MM.1S (cell line): ENCODE measurements around the gene GRB10.

Experiments
- DNase-seq: peaks from one replicate; pipeline ENCODE4 v3.0.0-alpha.2; 2015
- H2AFZ ChIP-seq: fragments of 300-600 bp; sonication (generic); 2 replicates; pipeline ENCODE4 v1.6.0; 2016; ENCODE audit warnings: antibody characterized with exemption, low read length
- H3F3A ChIP-seq: fragments of 300-600 bp; sonication (generic); 2 replicates; pipeline ENCODE4 v1.6.1; 2016; ENCODE audit warnings: mild to moderate bottlenecking, antibody characterized with exemption, low read length, moderate library complexity, mixed read lengths; ENCODE audit not compliant: insufficient read depth
- H3K27ac ChIP-seq: fragments of 300-600 bp; sonication (generic); 2 replicates; pipeline ENCODE4 v1.5.1; 2016; ENCODE audit warnings: mild to moderate bottlenecking, low read length
- H3K27me3 ChIP-seq: fragments of 300-600 bp; sonication (generic); replicated peaks from 2 replicates; pipeline ENCODE4 v1.6.0; 2016; ENCODE audit warnings: low read length; ENCODE audit not compliant: insufficient read depth
- H3K36me3 ChIP-seq: fragments of 300-600 bp; sonication (generic); replicated peaks from 2 replicates; pipeline ENCODE4 v1.6.1; 2016; ENCODE audit warnings: mild to moderate bottlenecking, low read length, mixed read lengths; ENCODE audit not compliant: insufficient read depth
- H3K4me1 ChIP-seq: fragments of 300-600 bp; sonication (generic); 2 replicates; pipeline ENCODE4 v1.6.1; 2016; ENCODE audit warnings: low read length, mixed read lengths
- H3K4me2 ChIP-seq: fragments of 300-600 bp; sonication (generic); 2 replicates; pipeline ENCODE4 v1.6.0; 2016; ENCODE audit warnings: low read depth, low read length
- H3K4me3 ChIP-seq: fragments of 300-600 bp; sonication (generic); 2 replicates; pipeline ENCODE4 v1.5.1; 2016; ENCODE audit warnings: low read length, mixed read lengths
- H3K79me2 ChIP-seq: fragments of 300-600 bp; sonication (generic); 2 replicates; pipeline ENCODE4 v1.6.1; 2016; ENCODE audit warnings: mixed run types, low read length, mixed read lengths
- H3K9ac ChIP-seq: fragments of 300-600 bp; sonication (generic); 2 replicates; pipeline ENCODE4 v1.6.1; 2016; ENCODE audit warnings: low read length, mixed read lengths
- H3K9me2 ChIP-seq: fragments of 300-600 bp; sonication (generic); replicated peaks from 2 replicates; pipeline ENCODE4 v1.6.1; 2016; ENCODE audit warnings: mild to moderate bottlenecking, low read length, mixed read lengths; ENCODE audit not compliant: insufficient read depth
- H3K9me3 ChIP-seq: fragments of 300-600 bp; sonication (generic); replicated peaks from 2 replicates; pipeline ENCODE4 v1.6.1; 2016; ENCODE audit warnings: mild to moderate bottlenecking, low read length, mixed read lengths; ENCODE audit not compliant: insufficient read depth
- H4K20me1 ChIP-seq: fragments of 300-600 bp; sonication (generic); 2 replicates; pipeline ENCODE4 v1.6.1; 2016; ENCODE audit warnings: mild to moderate bottlenecking, low read length, moderate library complexity, mixed read lengths; ENCODE audit not compliant: insufficient read depth
- EZH2 ChIP-seq: fragments of 300-600 bp; sonication (generic); optimal IDR thresholded peaks from 2 replicates; pipeline ENCODE3; 2017; ENCODE audit warnings: low read depth, mild to moderate bottlenecking, antibody characterized with exemption, low read length, mixed read lengths
- EZH2phosphoT487 ChIP-seq: fragments of 300-600 bp; sonication (generic); IDR thresholded peaks from 2 replicates; pipeline ENCODE4 v1.6.1; 2018; ENCODE audit warnings: antibody characterized with exemption, low read length
- TF ChIP-seq, protein P1 (sequence below): fragments of 300-600 bp; sonication (generic); IDR thresholded peaks from 2 replicates; pipeline ENCODE4 v1.5.1; 2016; ENCODE audit warnings: antibody characterized with exemption, low read length, mixed read lengths

The GRB10 gene

DNA sequence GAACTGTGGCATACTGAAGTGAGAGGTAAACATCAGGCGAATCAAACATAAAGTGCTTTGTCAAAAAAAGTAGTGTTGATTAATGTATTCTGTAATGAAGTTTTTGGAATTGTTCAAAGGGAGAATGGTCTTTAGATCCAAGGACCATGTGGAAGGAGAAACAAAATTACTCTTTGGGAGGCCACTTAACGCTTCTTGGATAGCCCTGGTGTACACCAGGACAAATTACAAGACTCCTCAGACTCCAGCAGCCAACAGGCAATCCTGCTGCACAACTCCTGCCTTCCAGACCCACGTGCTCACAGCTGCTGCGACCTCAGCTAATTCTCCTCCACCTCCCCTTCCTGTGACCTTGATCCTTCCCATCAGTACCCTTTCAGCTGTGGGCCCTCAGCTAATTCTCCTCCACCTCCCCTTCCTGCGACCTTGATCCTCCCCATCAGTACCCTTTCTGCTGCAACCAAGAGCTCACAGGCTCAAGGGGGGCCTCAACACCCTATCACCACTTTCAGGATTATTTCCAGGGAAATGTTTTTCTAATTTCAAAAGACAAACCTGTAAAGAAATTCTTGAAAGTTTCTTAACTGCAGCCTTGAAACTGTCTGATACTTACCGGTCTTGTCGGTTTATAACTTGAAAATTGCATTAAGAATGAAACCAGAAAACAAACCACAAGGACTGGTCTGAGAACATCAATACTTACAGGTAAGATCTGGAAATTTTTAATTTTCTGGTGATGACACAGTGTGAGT, 187.8 kb downstream of the GRB10 start:
- TF ChIP-seq, protein P1, sequence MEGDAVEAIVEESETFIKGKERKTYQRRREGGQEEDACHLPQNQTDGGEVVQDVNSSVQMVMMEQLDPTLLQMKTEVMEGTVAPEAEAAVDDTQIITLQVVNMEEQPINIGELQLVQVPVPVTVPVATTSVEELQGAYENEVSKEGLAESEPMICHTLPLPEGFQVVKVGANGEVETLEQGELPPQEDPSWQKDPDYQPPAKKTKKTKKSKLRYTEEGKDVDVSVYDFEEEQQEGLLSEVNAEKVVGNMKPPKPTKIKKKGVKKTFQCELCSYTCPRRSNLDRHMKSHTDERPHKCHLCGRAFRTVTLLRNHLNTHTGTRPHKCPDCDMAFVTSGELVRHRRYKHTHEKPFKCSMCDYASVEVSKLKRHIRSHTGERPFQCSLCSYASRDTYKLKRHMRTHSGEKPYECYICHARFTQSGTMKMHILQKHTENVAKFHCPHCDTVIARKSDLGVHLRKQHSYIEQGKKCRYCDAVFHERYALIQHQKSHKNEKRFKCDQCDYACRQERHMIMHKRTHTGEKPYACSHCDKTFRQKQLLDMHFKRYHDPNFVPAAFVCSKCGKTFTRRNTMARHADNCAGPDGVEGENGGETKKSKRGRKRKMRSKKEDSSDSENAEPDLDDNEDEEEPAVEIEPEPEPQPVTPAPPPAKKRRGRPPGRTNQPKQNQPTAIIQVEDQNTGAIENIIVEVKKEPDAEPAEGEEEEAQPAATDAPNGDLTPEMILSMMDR = no peak
- TF ChIP-seq EZH2phosphoT487 = no peak
- no peak for TF ChIP-seq EZH2
- Histone ChIP-seq H3K4me2 (peak overlapping the region; percentile 28; the same call in 1 of the 2 replicates), H3K27me3 (no peaks in the 10 kb centered on the region), H3K9me2 (no peaks in the 10 kb centered on the region), H4K20me1 (no peaks in the 10 kb centered on the region), H3K79me2 (no peaks in the 10 kb centered on the region), H3K9me3 (no peaks in the 10 kb centered on the region), H3K4me3 (no peak overlapping the region), H3F3A (no peaks in the 10 kb centered on the region; the same call in 1 of the 2 replicates), H3K4me1 (peaks cover 11% of the 10 kb centered on the region; the same call in 1 of the 2 replicates), H2AFZ (peak overlapping the region; percentile 44), H3K36me3 (no peaks in the 10 kb centered on the region), H3K27ac (peak overlapping the region; percentile 47; the same call in 1 of the 2 replicates), H3K9ac (no peak overlapping the region)
- peak; percentile 65 for DNase-seq

DNA sequence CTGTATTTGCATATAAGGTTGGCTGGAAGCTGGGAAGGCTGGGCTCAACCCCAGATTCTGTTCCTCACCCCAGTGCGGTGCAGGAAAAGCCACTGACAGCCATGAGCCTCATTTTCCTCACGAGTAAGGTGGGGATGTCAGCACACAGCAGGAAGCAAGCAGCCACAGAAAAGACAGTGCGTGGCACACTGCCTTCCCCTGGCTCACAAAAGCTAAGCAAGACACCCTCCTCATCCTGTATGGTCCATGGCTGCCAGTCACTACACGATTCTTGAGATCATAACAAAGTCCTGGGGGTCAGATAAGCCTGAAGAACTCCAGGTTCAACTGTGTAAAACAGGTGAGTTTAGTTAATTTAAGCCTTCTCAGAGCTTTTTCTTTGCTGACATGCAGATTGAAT, 188.6 kb downstream of the GRB10 start:
- no peak overlapping the region for H3K4me2 ChIP-seq
- no peaks in the 10 kb centered on the region for H4K20me1 ChIP-seq
- H3K9me2 ChIP-seq = no peaks in the 10 kb centered on the region
- H2AFZ ChIP-seq = no peak overlapping the region
- no peak overlapping the region for H3K9ac ChIP-seq
- H3K4me3 ChIP-seq = no peak overlapping the region
- H3K79me2 ChIP-seq = no peaks in the 10 kb centered on the region
- H3K36me3 ChIP-seq = no peaks in the 10 kb centered on the region
- peaks cover 11% of the 10 kb centered on the region; the same call in 1 of the 2 replicates for H3K4me1 ChIP-seq
- H3F3A ChIP-seq = no peaks in the 10 kb centered on the region; the same call in 1 of the 2 replicates
- DNase-seq = no peak
- H3K9me3 ChIP-seq = no peaks in the 10 kb centered on the region
- H3K27me3 ChIP-seq = no peaks in the 10 kb centered on the region
- H3K27ac ChIP-seq = no peak overlapping the region
- no peak for TF ChIP-seq EZH2
- TF ChIP-seq EZH2phosphoT487 = no peak
- TF ChIP-seq, protein P1 = no peak

DNA sequence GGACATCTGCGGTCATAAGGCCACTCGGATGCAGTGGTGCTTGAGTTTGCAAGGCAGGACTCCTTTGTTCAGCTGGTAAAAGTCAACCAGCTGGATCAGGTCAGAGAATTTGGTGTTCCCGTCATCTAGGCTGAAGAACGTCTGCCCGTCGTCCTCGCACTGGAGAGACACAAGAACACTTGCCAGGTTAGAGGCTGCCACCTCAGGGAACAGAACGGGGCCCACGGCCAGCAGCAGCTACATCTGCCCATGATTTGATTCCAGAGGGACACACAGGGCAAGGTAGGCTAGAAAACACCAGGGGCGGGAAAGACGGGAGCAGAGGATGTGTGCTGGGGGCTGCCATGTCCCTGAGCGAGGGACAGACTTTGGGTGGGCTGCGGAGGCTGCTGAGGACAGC, 189.8 kb downstream of the GRB10 start:
- Histone ChIP-seq H3K27ac (no peak overlapping the region), H3K27me3 (no peaks in the 10 kb centered on the region), H3K36me3 (no peaks in the 10 kb centered on the region), H4K20me1 (no peaks in the 10 kb centered on the region), H3F3A (no peaks in the 10 kb centered on the region; the same call in 1 of the 2 replicates), H3K4me3 (no peak overlapping the region), H2AFZ (no peak overlapping the region), H3K4me2 (no peak overlapping the region), H3K9me3 (no peaks in the 10 kb centered on the region), H3K9ac (no peak overlapping the region), H3K9me2 (no peaks in the 10 kb centered on the region), H3K4me1 (peaks cover 11% of the 10 kb centered on the region; the same call in 1 of the 2 replicates), H3K79me2 (no peaks in the 10 kb centered on the region)
- DNase-seq = no peak
- TF ChIP-seq EZH2phosphoT487 = no peak
- TF ChIP-seq EZH2 = no peak
- TF ChIP-seq, protein P1 = no peak
